ENCODE measurements around the gene TBC1D22A. TPM values are rescaled to one million over a fixed set of nuclear protein-coding genes. Genes with fewer than 3 reads are reported as not detected.

TBC1D22A gene
- total RNA-seq, 1 experiment from 2014 or later, result 20.9 TPM

DNA sequence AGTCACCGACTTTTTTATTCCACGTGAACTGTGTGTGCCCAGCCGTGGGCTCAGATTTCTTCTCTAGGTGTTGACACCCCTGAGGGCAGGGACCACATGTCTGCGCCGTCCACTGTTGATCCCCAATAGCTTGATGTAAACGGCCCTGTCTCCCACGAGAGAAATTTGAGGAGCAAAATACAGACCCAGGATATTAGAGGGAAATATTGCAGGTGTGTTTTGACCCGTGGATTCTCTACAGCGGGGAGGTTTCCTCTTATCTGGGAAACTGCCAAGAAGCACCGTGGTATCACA lies 437.5 kb downstream of the TBC1D22A start:
- no peak overlapping the region for H3K4me2 ChIP-seq (ENCODE audit: low read length)
- H3K36me3 ChIP-seq (ENCODE audit: control insufficient read depth in 1 of 2, insufficient read depth in 2 of 2, low read length in 2 of 2), result no peaks in the 10 kb centered on the region
- no TSS peak for BruUV-seq (replicated peaks)
- no peak overlapping the region for H2AFZ ChIP-seq (ENCODE audit: low read depth, low read length, poor library complexity, severe bottlenecking)
- DNase-seq (ENCODE audit: low read depth, low spot score), result no peak
- ChIA-PET POLR2A (no interaction called here), RAD21 (ENCODE audit: low non-redundant PET in 1 of 2, low total read pairs in 2 of 2, uncharacterized antibody in 2 of 2, unreplicated experiment in 2 of 2) (no interaction called here), CTCF (no interaction called here)
- intact Hi-C loops (cut with micrococcal nuclease), result no loop called here
- H3K9me3 ChIP-seq (ENCODE audit: control insufficient read depth in 1 of 2, insufficient read depth in 1 of 2, low read depth in 1 of 2, low read length in 2 of 2), result no peaks in the 10 kb centered on the region
- ATAC-seq, result no peak
- H3K4me1 ChIP-seq (ENCODE audit: control insufficient read depth in 1 of 2, insufficient read depth in 2 of 2, low read length in 2 of 2), result peaks cover 0 to 5% of the 10 kb centered on the region in 2 experiments; a peak in 2 of 4 replicates
- TF ChIP-seq EGR1 (IDR thresholded peaks at IDR 0.05; ENCODE audit: low read depth), result no peak
- TF ChIP-seq, protein P1, sequence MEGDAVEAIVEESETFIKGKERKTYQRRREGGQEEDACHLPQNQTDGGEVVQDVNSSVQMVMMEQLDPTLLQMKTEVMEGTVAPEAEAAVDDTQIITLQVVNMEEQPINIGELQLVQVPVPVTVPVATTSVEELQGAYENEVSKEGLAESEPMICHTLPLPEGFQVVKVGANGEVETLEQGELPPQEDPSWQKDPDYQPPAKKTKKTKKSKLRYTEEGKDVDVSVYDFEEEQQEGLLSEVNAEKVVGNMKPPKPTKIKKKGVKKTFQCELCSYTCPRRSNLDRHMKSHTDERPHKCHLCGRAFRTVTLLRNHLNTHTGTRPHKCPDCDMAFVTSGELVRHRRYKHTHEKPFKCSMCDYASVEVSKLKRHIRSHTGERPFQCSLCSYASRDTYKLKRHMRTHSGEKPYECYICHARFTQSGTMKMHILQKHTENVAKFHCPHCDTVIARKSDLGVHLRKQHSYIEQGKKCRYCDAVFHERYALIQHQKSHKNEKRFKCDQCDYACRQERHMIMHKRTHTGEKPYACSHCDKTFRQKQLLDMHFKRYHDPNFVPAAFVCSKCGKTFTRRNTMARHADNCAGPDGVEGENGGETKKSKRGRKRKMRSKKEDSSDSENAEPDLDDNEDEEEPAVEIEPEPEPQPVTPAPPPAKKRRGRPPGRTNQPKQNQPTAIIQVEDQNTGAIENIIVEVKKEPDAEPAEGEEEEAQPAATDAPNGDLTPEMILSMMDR (IDR thresholded peaks at IDR 0.05 in 2 of 3, conservative IDR thresholded peaks at IDR 0.05 in 1 of 3; ENCODE audit: borderline replicate concordance in 1 of 3, insufficient read depth in 1 of 3, low read depth in 2 of 3, low read length in 2 of 3), result no peak
- TF ChIP-seq POLR2AphosphoS5 (IDR thresholded peaks at IDR 0.05; ENCODE audit: low read depth, low read length), result no peak
- no peak for TF ChIP-seq SRF (IDR thresholded peaks at IDR 0.05; ENCODE audit: low read depth)
- TF ChIP-seq, protein P2, sequence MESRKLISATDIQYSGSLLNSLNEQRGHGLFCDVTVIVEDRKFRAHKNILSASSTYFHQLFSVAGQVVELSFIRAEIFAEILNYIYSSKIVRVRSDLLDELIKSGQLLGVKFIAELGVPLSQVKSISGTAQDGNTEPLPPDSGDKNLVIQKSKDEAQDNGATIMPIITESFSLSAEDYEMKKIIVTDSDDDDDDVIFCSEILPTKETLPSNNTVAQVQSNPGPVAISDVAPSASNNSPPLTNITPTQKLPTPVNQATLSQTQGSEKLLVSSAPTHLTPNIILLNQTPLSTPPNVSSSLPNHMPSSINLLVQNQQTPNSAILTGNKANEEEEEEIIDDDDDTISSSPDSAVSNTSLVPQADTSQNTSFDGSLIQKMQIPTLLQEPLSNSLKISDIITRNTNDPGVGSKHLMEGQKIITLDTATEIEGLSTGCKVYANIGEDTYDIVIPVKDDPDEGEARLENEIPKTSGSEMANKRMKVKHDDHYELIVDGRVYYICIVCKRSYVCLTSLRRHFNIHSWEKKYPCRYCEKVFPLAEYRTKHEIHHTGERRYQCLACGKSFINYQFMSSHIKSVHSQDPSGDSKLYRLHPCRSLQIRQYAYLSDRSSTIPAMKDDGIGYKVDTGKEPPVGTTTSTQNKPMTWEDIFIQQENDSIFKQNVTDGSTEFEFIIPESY (IDR thresholded peaks at IDR 0.05; ENCODE audit: extremely low read depth, insufficient replicate concordance, low read length), result no peak
- no peak for TF ChIP-seq ZFX (IDR thresholded peaks at IDR 0.05)
- TF ChIP-seq YY1 (IDR thresholded peaks at IDR 0.05; ENCODE audit: extremely low read depth, insufficient replicate concordance, low read depth, low read length), result no peak
- no peak for TF ChIP-seq JUND (IDR thresholded peaks at IDR 0.05)
- TF ChIP-seq EZH2 (IDR thresholded peaks at IDR 0.05), result no peak
- TF ChIP-seq, protein P3, sequence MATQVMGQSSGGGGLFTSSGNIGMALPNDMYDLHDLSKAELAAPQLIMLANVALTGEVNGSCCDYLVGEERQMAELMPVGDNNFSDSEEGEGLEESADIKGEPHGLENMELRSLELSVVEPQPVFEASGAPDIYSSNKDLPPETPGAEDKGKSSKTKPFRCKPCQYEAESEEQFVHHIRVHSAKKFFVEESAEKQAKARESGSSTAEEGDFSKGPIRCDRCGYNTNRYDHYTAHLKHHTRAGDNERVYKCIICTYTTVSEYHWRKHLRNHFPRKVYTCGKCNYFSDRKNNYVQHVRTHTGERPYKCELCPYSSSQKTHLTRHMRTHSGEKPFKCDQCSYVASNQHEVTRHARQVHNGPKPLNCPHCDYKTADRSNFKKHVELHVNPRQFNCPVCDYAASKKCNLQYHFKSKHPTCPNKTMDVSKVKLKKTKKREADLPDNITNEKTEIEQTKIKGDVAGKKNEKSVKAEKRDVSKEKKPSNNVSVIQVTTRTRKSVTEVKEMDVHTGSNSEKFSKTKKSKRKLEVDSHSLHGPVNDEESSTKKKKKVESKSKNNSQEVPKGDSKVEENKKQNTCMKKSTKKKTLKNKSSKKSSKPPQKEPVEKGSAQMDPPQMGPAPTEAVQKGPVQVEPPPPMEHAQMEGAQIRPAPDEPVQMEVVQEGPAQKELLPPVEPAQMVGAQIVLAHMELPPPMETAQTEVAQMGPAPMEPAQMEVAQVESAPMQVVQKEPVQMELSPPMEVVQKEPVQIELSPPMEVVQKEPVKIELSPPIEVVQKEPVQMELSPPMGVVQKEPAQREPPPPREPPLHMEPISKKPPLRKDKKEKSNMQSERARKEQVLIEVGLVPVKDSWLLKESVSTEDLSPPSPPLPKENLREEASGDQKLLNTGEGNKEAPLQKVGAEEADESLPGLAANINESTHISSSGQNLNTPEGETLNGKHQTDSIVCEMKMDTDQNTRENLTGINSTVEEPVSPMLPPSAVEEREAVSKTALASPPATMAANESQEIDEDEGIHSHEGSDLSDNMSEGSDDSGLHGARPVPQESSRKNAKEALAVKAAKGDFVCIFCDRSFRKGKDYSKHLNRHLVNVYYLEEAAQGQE (IDR thresholded peaks at IDR 0.05; ENCODE audit: low read depth), result no peak
- no peak for TF ChIP-seq EZH2phosphoT487 (IDR thresholded peaks at IDR 0.05; ENCODE audit: borderline replicate concordance)
- TF ChIP-seq FOSL1 (IDR thresholded peaks at IDR 0.05; ENCODE audit: low read depth), result no peak
- no peak for TF ChIP-seq TCF7L2 (IDR thresholded peaks at IDR 0.05; ENCODE audit: borderline replicate concordance, extremely low read depth, insufficient read depth, insufficient read length)
- no peak overlapping the region for H3K9ac ChIP-seq (ENCODE audit: low read length)
- H4K20me1 ChIP-seq (ENCODE audit: insufficient read depth), result no peaks in the 10 kb centered on the region
- no peak overlapping the region for H3K4me3 ChIP-seq (replicated peaks in 1 of 2; ENCODE audit: low read depth in 1 of 2, low read length in 2 of 2)
- H3K9me2 ChIP-seq (ENCODE audit: insufficient read depth), result no peaks in the 10 kb centered on the region
- no peaks in the 10 kb centered on the region for H3K27me3 ChIP-seq (ENCODE audit: insufficient read depth, low read length)
- no peak overlapping the region for H3K27ac ChIP-seq (ENCODE audit: low read depth, low read length)
- H3K79me2 ChIP-seq (ENCODE audit: insufficient read depth, low read length), result no peaks in the 10 kb centered on the region
